Activated naive CD4-positive, alpha-beta T cell treated with anti-CD3 and anti-CD28 coated beads for 36 hours (primary cell): ENCODE data around the gene GSG1. TPM values are rescaled to one million over a fixed set of nuclear protein-coding genes. Genes with fewer than 3 reads are reported as not detected.

Experiments
- CTCF ChIA-PET: fragments of 350-600 bp; sonication (Branson Sonifier 250); formaldehyde crosslinking; loops from one replicate; lab custom pipeline; 2021; ENCODE audit warnings: antibody characterized with exemption; lab: Charles Lee
- DNase-seq: peaks from one replicate; pipeline ENCODE4 v3.0.0-alpha.2; 2020
- H3K27ac Mint-ChIP-seq: one replicate; pipeline ENCODE4 v1.8.0; 2021; ENCODE audit warnings: mild to moderate bottlenecking, mixed read lengths
- H3K27me3 Mint-ChIP-seq: one replicate; pipeline ENCODE4 v1.8.0; 2021; ENCODE audit warnings: low read depth, mixed read lengths
- H3K36me3 Mint-ChIP-seq: one replicate; pipeline ENCODE4 v1.8.0; 2021; ENCODE audit warnings: low read depth, mixed read lengths
- H3K4me1 Mint-ChIP-seq: one replicate; pipeline ENCODE4 v1.8.0; 2021; ENCODE audit warnings: low read depth, mixed read lengths
- H3K4me3 Mint-ChIP-seq: one replicate; pipeline ENCODE4 v1.8.0; 2021; ENCODE audit warnings: mild to moderate bottlenecking, moderate library complexity, mixed read lengths
- H3K9me3 Mint-ChIP-seq: one replicate; pipeline ENCODE4 v1.8.0; 2021; ENCODE audit warnings: mixed read lengths
- intact Hi-C: fragments of 100-400 bp; cut with micrococcal nuclease; formaldehyde crosslinking; loops from one replicate; pipeline ENCODE4 v1.15.1; 2023
- total RNA-seq, 2 experiments: library from RNA; stranded (reverse); gene quantifications; one replicate each; pipeline ENCODE4 v1.2.3, GENCODE V29; 2021

The GSG1 gene
- total RNA-seq, 2 experiments from 2014 or later: not detected

GRCh38 chr12:13116259-13116658 lies 12.8 kb upstream of the GSG1 start:
- Mint-ChIP-seq H3K27me3 (no peaks in the 10 kb centered on the region), H3K4me1 (no peaks in the 10 kb centered on the region), H3K9me3 (no peaks in the 10 kb centered on the region), H3K36me3 (no peaks in the 10 kb centered on the region), H3K4me3 (no peak overlapping the region), H3K27ac (no peak overlapping the region)
- DNase-seq: no peak
- CTCF ChIA-PET: interaction anchor here (0.6 to 2.2 kb wide), 2 partner anchors 96 to 1660 kb away, joined by 4 to 11 read pairs; no protein-coding TSS in a partner anchor
- intact Hi-C loops: no loop called here

GRCh38 chr12:13114251-13115052 lies 11.0 kb upstream of the GSG1 start:
- no peaks in the 10 kb centered on the region for H3K9me3 Mint-ChIP-seq
- no peak overlapping the region for H3K27ac Mint-ChIP-seq
- H3K4me3 Mint-ChIP-seq: no peak overlapping the region
- no peak for DNase-seq
- H3K4me1 Mint-ChIP-seq: no peaks in the 10 kb centered on the region
- H3K27me3 Mint-ChIP-seq: no peaks in the 10 kb centered on the region
- intact Hi-C loops: no loop called here
- H3K36me3 Mint-ChIP-seq: no peaks in the 10 kb centered on the region
- CTCF ChIA-PET: interaction anchor here (0.6 to 2.2 kb wide), 3 partner anchors 10 to 98 kb away, joined by 3 to 11 read pairs (median 4); no protein-coding TSS in a partner anchor

GRCh38 chr12:13112968-13113367 lies 9.5 kb upstream of the GSG1 start:
- H3K36me3 Mint-ChIP-seq: no peaks in the 10 kb centered on the region
- H3K4me3 Mint-ChIP-seq: no peak overlapping the region
- no peaks in the 10 kb centered on the region for H3K4me1 Mint-ChIP-seq
- H3K27ac Mint-ChIP-seq: no peak overlapping the region
- intact Hi-C loops: no loop called here
- CTCF ChIA-PET: no interaction called here
- no peaks in the 10 kb centered on the region for H3K9me3 Mint-ChIP-seq
- no peaks in the 10 kb centered on the region for H3K27me3 Mint-ChIP-seq
- no peak for DNase-seq

GRCh38 chr12:13106666-13107065 lies 3.2 kb upstream of the GSG1 start:
- no peak overlapping the region for H3K4me3 Mint-ChIP-seq
- intact Hi-C loops: no loop called here
- DNase-seq: no peak
- no peaks in the 10 kb centered on the region for H3K36me3 Mint-ChIP-seq
- CTCF ChIA-PET: interaction anchor here (1.1 kb wide), 1 partner anchor 13 kb away, joined by 3 read pairs; no protein-coding TSS in a partner anchor
- H3K4me1 Mint-ChIP-seq: peaks cover 20% of the 10 kb centered on the region
- no peaks in the 10 kb centered on the region for H3K9me3 Mint-ChIP-seq
- H3K27ac Mint-ChIP-seq: no peak overlapping the region
- H3K27me3 Mint-ChIP-seq: no peaks in the 10 kb centered on the region

GRCh38 chr12:13105781-13106180 lies 2.3 kb upstream of the GSG1 start:
- Mint-ChIP-seq H3K4me3 (no peak overlapping the region), H3K4me1 (peaks cover 22% of the 10 kb centered on the region), H3K27ac (no peak overlapping the region), H3K27me3 (no peaks in the 10 kb centered on the region), H3K36me3 (no peaks in the 10 kb centered on the region), H3K9me3 (no peaks in the 10 kb centered on the region)
- CTCF ChIA-PET: interaction anchor here (0.7 to 2.6 kb wide), 3 partner anchors 106 to 508 kb away, joined by 3 to 15 read pairs (median 3); no protein-coding TSS in a partner anchor
- DNase-seq: no peak
- intact Hi-C loops: no loop called here

- no peak for DNase-seq
- Mint-ChIP-seq H3K4me3 (no peak overlapping the region), H3K36me3 (no peaks in the 10 kb centered on the region), H3K27me3 (no peaks in the 10 kb centered on the region), H3K4me1 (peaks cover 33% of the 10 kb centered on the region), H3K27ac (no peak overlapping the region), H3K9me3 (no peaks in the 10 kb centered on the region)
- CTCF ChIA-PET: interaction anchor here (0.7 to 2.6 kb wide), 2 partner anchors 108 to 111 kb away, joined by 3 to 15 read pairs; no protein-coding TSS in a partner anchor
- intact Hi-C loops: no loop called here
Observed at GRCh38 chr12:13104409-13104808, 942 bp upstream of the GSG1 start.

GRCh38 chr12:13102461-13103195 lies 839 bp downstream of the GSG1 start:
- H3K27ac Mint-ChIP-seq: peak overlapping the region; percentile 27
- intact Hi-C loops: loop anchor here (1.0 kb wide), 2 partner anchors 50 to 55 kb away; no protein-coding TSS in a partner anchor

GRCh38 chr12:13101821-13102375 lies 1.6 kb downstream of the GSG1 start:
- peak overlapping the region; percentile 27 for H3K27ac Mint-ChIP-seq
- CTCF ChIA-PET: interaction anchor here (1.1 to 5.7 kb wide), 2 partner anchors 108 to 186 kb away, joined by 4 to 147 read pairs; no protein-coding TSS in a partner anchor
- H3K4me1 Mint-ChIP-seq: peaks cover 49% of the 10 kb centered on the region
- no peaks in the 10 kb centered on the region for H3K27me3 Mint-ChIP-seq
- H3K36me3 Mint-ChIP-seq: no peaks in the 10 kb centered on the region
- peak overlapping the region; percentile 63 for H3K4me3 Mint-ChIP-seq
- intact Hi-C loops: loop anchor here (1.0 to 2.0 kb wide), 9 partner anchors 63 to 377 kb away; partner anchors contain the start of genes DDX47, EMP1 and HEBP1
- peak; percentile 44 for DNase-seq
- no peaks in the 10 kb centered on the region for H3K9me3 Mint-ChIP-seq

More at GRCh38 chr12:13102461-13103195, 839 bp downstream of the GSG1 start:
- DNase-seq: no peak
- Mint-ChIP-seq H3K27me3 (no peaks in the 10 kb centered on the region), H3K36me3 (no peaks in the 10 kb centered on the region), H3K4me3 (no peak overlapping the region), H3K4me1 (peaks cover 49% of the 10 kb centered on the region), H3K9me3 (no peaks in the 10 kb centered on the region)
- CTCF ChIA-PET: interaction anchor here (0.7 to 5.7 kb wide), 4 partner anchors 60 to 202 kb away, joined by 3 to 147 read pairs (median 4); no protein-coding TSS in a partner anchor

- intact Hi-C loops: loop anchor here (1.0 to 2.0 kb wide), 9 partner anchors 64 to 376 kb away; partner anchors contain the start of genes DDX47, EMP1 and HEBP1
- DNase-seq: peak; percentile 91
- Mint-ChIP-seq H3K36me3 (no peaks in the 10 kb centered on the region), H3K27ac (peak overlapping the region; percentile 70), H3K4me1 (peaks cover 49% of the 10 kb centered on the region), H3K4me3 (peak overlapping the region; percentile 63), H3K27me3 (no peaks in the 10 kb centered on the region), H3K9me3 (no peaks in the 10 kb centered on the region)
- CTCF ChIA-PET: interaction anchor here (0.6 to 5.7 kb wide), 6 partner anchors 44 to 287 kb away, joined by 3 to 147 read pairs (median 4); partner anchors contain the start of gene EMP1
Observed at GRCh38 chr12:13100882-13101769, 2.3 kb downstream of the GSG1 start.

GRCh38 chr12:13100605-13100881 lies 2.9 kb downstream of the GSG1 start:
- no peaks in the 10 kb centered on the region for H3K36me3 Mint-ChIP-seq
- CTCF ChIA-PET: interaction anchor here (0.8 to 5.7 kb wide), 5 partner anchors 44 to 287 kb away, joined by 3 to 147 read pairs (median 4); partner anchors contain the start of gene EMP1
- no peaks in the 10 kb centered on the region for H3K27me3 Mint-ChIP-seq
- H3K9me3 Mint-ChIP-seq: no peaks in the 10 kb centered on the region
- peak overlapping the region; percentile 70 for H3K27ac Mint-ChIP-seq
- H3K4me3 Mint-ChIP-seq: peak overlapping the region; percentile 55
- DNase-seq: no peak
- intact Hi-C loops: loop anchor here (2.0 kb wide), 2 partner anchors 246 to 376 kb away; no protein-coding TSS in a partner anchor
- peaks cover 49% of the 10 kb centered on the region for H3K4me1 Mint-ChIP-seq
